ENCODE results near the gene TSPAN33. TPM values are rescaled to one million over a fixed set of nuclear protein-coding genes. Genes with fewer than 3 reads are reported as not detected.

The TSPAN33 gene
- total RNA-seq, 2 experiments from 2014 or later = 9.3 to 11.0 TPM

- ATAC-seq = no peak
- peaks cover 26% of the 10 kb centered on the region for H3K4me1 Mint-ChIP-seq (ENCODE audit: low read depth)
- intact Hi-C loops (cut with micrococcal nuclease) = no loop called here
- peak overlapping the region; percentile 70 for H3K27ac Mint-ChIP-seq
- H3K36me3 Mint-ChIP-seq (ENCODE audit: low read depth) = no peaks in the 10 kb centered on the region
- ChIA-PET CTCF (interaction anchor here (0.6 to 2.4 kb wide), 4 partner anchors 29 to 84 kb away, joined by 3 to 11 read pairs (median 3); partner anchors contain the start of gene TNPO3), POLR2A (interaction anchor here (1.1 to 1.7 kb wide), 2 partner anchors 9 to 13 kb away, joined by 3 to 4 read pairs; no protein-coding TSS in a partner anchor)
- H3K9me3 Mint-ChIP-seq = peaks cover 2% of the 10 kb centered on the region
- H3K27me3 Mint-ChIP-seq = no peaks in the 10 kb centered on the region
- no peak for DNase-seq
- TF ChIP-seq CTCF (IDR thresholded peaks at IDR 0.05) = no peak
- no peak overlapping the region for H3K4me3 Mint-ChIP-seq
These were observed 10.0 kb upstream of the TSPAN33 start for GRCh38 chr7:129134356-129134987.

GRCh38 chr7:129136887-129137642, 7.4 kb upstream of the TSPAN33 start:
- ATAC-seq = peak; percentile 87
- H3K4me3 Mint-ChIP-seq = peak overlapping the region; percentile 58
- POLR2A ChIA-PET = interaction anchor here (1.4 kb wide), 1 partner anchor 35 kb away, joined by 6 read pairs; no protein-coding TSS in a partner anchor

GRCh38 chr7:129143724-129144094, 798 bp upstream of the TSPAN33 start:
- no peaks in the 10 kb centered on the region for H3K9me3 Mint-ChIP-seq
- intact Hi-C loops (cut with micrococcal nuclease) = no loop called here
- DNase-seq = no peak
- peak overlapping the region; percentile 85 for H3K4me3 Mint-ChIP-seq
- ChIA-PET POLR2A (interaction anchor here (1.0 to 1.3 kb wide), 3 partner anchors 9 to 34 kb away, joined by 3 to 4 read pairs (median 3); no protein-coding TSS in a partner anchor), CTCF (interaction anchor here (1.0 to 1.5 kb wide), 3 partner anchors 20 to 128 kb away, joined by 4 to 9 read pairs (median 4); no protein-coding TSS in a partner anchor)
- no peak for TF ChIP-seq CTCF (IDR thresholded peaks at IDR 0.05)
- H3K27me3 Mint-ChIP-seq = peaks cover 11% of the 10 kb centered on the region
- no peaks in the 10 kb centered on the region for H3K36me3 Mint-ChIP-seq (ENCODE audit: low read depth)
- H3K4me1 Mint-ChIP-seq (ENCODE audit: low read depth) = peaks cover 14% of the 10 kb centered on the region
- no peak for ATAC-seq
- no peak overlapping the region for H3K27ac Mint-ChIP-seq

More at GRCh38 chr7:129136887-129137642, 7.4 kb upstream of the TSPAN33 start:
- CTCF ChIA-PET = interaction anchor here (1.0 to 2.5 kb wide), 3 partner anchors 10 to 135 kb away, joined by 4 to 12 read pairs (median 5); no protein-coding TSS in a partner anchor
- H3K9me3 Mint-ChIP-seq = peaks cover 2% of the 10 kb centered on the region
- H3K27me3 Mint-ChIP-seq = no peaks in the 10 kb centered on the region
- peaks cover 26% of the 10 kb centered on the region for H3K4me1 Mint-ChIP-seq (ENCODE audit: low read depth)
- no peak for DNase-seq
- TF ChIP-seq CTCF (IDR thresholded peaks at IDR 0.05) = no peak
- intact Hi-C loops (cut with micrococcal nuclease) = no loop called here
- H3K36me3 Mint-ChIP-seq (ENCODE audit: low read depth) = no peaks in the 10 kb centered on the region
- peak overlapping the region; percentile 92 for H3K27ac Mint-ChIP-seq

GRCh38 chr7:129144834-129145668, 544 bp downstream of the TSPAN33 start:
- H3K27ac Mint-ChIP-seq = no peak overlapping the region
- H3K27me3 Mint-ChIP-seq = peaks cover 11% of the 10 kb centered on the region
- H3K9me3 Mint-ChIP-seq = no peaks in the 10 kb centered on the region
- DNase-seq = peak; percentile 37
- intact Hi-C loops (cut with micrococcal nuclease) = no loop called here
- H3K4me3 Mint-ChIP-seq = peak overlapping the region; percentile 73
- ChIA-PET POLR2A (interaction anchor here (1.1 to 1.3 kb wide), 2 partner anchors 23 to 35 kb away, joined by 3 to 4 read pairs; no protein-coding TSS in a partner anchor), CTCF (interaction anchor here (1.5 to 3.5 kb wide), 2 partner anchors 18 to 19 kb away, joined by 9 to 26 read pairs; no protein-coding TSS in a partner anchor)
- ATAC-seq = peak; percentile 62
- H3K36me3 Mint-ChIP-seq (ENCODE audit: low read depth) = no peaks in the 10 kb centered on the region
- TF ChIP-seq CTCF (IDR thresholded peaks at IDR 0.05) = peak; percentile 49
- H3K4me1 Mint-ChIP-seq (ENCODE audit: low read depth) = peaks cover 14% of the 10 kb centered on the region
